Brain microvascular endothelial cell (primary cell): ENCODE data around the gene ZNF445.
"Not testable (repeated sequence)": the region's sequence is repeated elsewhere in the genome, so short reads cannot be mapped to it uniquely, and the experiment has no call there.

ENCODE experiments used
- DNase-seq: peaks from one replicate; pipeline ENCODE4 v3.0.0-alpha.2; 2020
- H3K27ac ChIP-seq: fragments of 250-450 bp; sonication (Bioruptor Pico); 2 replicates; pipeline ENCODE4 v1.5.1; 2020; ENCODE audit warnings: mild to moderate bottlenecking, moderate library complexity
- H3K27me3 ChIP-seq: fragments of 250-450 bp; sonication (Bioruptor Pico); replicated peaks from 2 replicates; pipeline ENCODE4 v1.5.1; 2020; ENCODE audit warnings: mild to moderate bottlenecking
- H3K36me3 ChIP-seq: fragments of 250-450 bp; sonication (Bioruptor Pico); replicated peaks from 2 replicates; pipeline ENCODE4 v1.5.1; 2020; ENCODE audit warnings: mild to moderate bottlenecking
- H3K4me3 ChIP-seq: 2 replicates; pipeline ENCODE4 v1.5.1; 2011; ENCODE audit warnings: low read depth, mild to moderate bottlenecking, control low read depth, low read length, moderate library complexity
- CTCF ChIP-seq: IDR thresholded peaks from 2 replicates; pipeline ENCODE4 v1.5.1; 2011; ENCODE audit warnings: low read depth, mild to moderate bottlenecking, moderate library complexity, low read length, control low read depth, inconsistent platforms; ENCODE audit errors: missing control alignments
- in situ Hi-C: cut with HindIII; loops from 2 replicates; pipeline ENCODE4 v1.10.0; 2017; ENCODE audit warnings: low sequenced_read_pairs, low pct_ligation_motif_present

Gene ZNF445

GRCh38 chr3:44418549-44418948 lies 58.9 kb downstream of the ZNF445 start:
- Histone ChIP-seq H3K27me3 (no peaks in the 10 kb centered on the region), H3K4me3 (no peak overlapping the region), H3K27ac (no peak overlapping the region), H3K36me3 (no peaks in the 10 kb centered on the region)
- in situ Hi-C loops = no loop called here
- TF ChIP-seq CTCF = peak; percentile 58
- DNase-seq = no peak

GRCh38 chr3:44418118-44418517 lies 59.4 kb downstream of the ZNF445 start:
- H3K27me3 ChIP-seq, DNase-seq, in situ Hi-C loops: not testable (repeated sequence)

GRCh38 chr3:44416031-44417030 lies 61.1 kb downstream of the ZNF445 start:
- no peak for TF ChIP-seq CTCF
- no peaks in the 10 kb centered on the region for H3K27me3 ChIP-seq
- H3K36me3 ChIP-seq = no peaks in the 10 kb centered on the region
- no peak for DNase-seq
- H3K4me3 ChIP-seq = no peak overlapping the region
- in situ Hi-C loops = no loop called here
- no peak overlapping the region for H3K27ac ChIP-seq

More at GRCh38 chr3:44418118-44418517, 59.4 kb downstream of the ZNF445 start:
- H3K4me3 ChIP-seq, H3K36me3 ChIP-seq, H3K27ac ChIP-seq: not testable (repeated sequence)

- Histone ChIP-seq H3K4me3 (no peak overlapping the region), H3K36me3 (no peaks in the 10 kb centered on the region), H3K27me3 (no peaks in the 10 kb centered on the region), H3K27ac (no peak overlapping the region)
- DNase-seq = no peak
- in situ Hi-C loops = no loop called here
- no peak for TF ChIP-seq CTCF
Observed at GRCh38 chr3:44415421-44415820, 62.0 kb downstream of the ZNF445 start.

- DNase-seq = no peak
- H3K27ac ChIP-seq = no peak overlapping the region
- no peaks in the 10 kb centered on the region for H3K36me3 ChIP-seq
- in situ Hi-C loops = no loop called here
- no peak for TF ChIP-seq CTCF
- no peak overlapping the region for H3K4me3 ChIP-seq
- H3K27me3 ChIP-seq = no peaks in the 10 kb centered on the region
Observed at GRCh38 chr3:44414517-44415090, 62.9 kb downstream of the ZNF445 start.

GRCh38 chr3:44412365-44412764 lies 65.1 kb downstream of the ZNF445 start:
- Histone ChIP-seq H3K27me3 (no peaks in the 10 kb centered on the region), H3K4me3 (no peak overlapping the region), H3K36me3 (no peaks in the 10 kb centered on the region), H3K27ac (no peak overlapping the region)
- no peak for TF ChIP-seq CTCF
- in situ Hi-C loops = no loop called here
- DNase-seq = no peak
